ENCODE results near the gene TICRR.
"Not testable (repeated sequence)": the region's sequence is repeated elsewhere in the genome, so short reads cannot be mapped to it uniquely, and the experiment has no call there.

TICRR gene

GRCh38 chr15:89566621-89567294, 8.5 kb upstream of the TICRR start:
- DNase-seq: no peak

- no peak for DNase-seq
Observed at GRCh38 chr15:89569090-89569745, 6.1 kb upstream of the TICRR start.

DNA sequence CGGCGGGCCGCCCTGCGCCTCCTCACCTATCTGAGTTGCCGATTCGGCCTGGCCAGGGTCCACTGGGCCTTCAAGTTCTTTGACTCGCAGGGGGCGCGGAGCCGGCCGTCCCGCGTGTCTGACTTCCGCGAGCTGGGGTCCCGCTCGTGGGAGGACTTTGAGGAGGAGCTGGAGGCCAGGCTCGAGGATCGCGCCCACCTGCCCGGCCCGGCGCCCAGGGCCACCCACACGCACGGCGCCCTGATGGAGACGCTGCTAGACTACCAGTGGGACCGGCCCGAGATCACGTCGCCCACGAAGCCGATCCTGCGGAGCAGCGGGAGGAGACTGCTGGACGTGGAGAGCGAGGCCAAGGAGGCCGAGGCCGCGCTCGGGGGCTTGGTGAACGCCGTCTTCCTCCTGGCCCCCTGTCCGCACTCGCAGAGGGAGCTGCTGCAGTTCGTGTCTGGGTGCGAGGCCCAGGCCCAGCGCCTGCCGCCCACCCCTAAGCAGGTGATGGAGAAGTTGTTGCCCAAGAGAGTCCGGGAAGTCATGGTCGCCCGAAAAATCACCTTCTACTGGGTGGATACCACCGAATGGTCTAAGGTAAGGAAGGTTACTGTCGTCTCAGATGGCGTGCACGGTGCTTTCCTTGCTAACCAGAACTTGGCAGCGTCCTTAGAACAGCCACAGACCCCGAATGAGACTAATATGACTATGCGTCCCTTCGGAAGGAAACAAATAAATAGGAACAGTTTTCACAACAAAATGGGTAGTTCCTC, 567 bp downstream of the TICRR start:
- no peak for DNase-seq

DNA sequence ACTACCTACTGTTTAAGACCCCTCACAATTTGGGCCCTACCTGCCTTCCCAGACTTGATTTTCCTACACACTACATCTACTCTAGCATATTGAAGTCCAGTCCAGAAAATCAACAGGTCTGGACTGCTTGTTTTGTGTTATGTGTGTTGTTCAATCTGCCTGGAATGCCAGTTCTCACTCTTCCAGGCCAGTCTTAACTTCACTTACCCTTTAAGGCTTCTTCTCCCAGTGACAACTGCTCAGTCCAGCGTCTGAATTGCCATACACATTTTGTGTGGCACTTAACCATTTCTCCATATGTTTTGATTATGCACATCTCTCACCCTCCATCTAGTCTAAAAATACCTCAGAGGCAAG, 1.1 kb downstream of the TICRR start:
- DNase-seq: no peak

- DNase-seq: no peak
Observed at GRCh38 chr15:89577776-89578115, 2.5 kb downstream of the TICRR start.

- DNase-seq: no peak
Observed at GRCh38 chr15:89578146-89578545, 2.9 kb downstream of the TICRR start.

- not testable (repeated sequence) for DNase-seq
Observed at GRCh38 chr15:89580747-89581146, 5.5 kb downstream of the TICRR start.

DNA sequence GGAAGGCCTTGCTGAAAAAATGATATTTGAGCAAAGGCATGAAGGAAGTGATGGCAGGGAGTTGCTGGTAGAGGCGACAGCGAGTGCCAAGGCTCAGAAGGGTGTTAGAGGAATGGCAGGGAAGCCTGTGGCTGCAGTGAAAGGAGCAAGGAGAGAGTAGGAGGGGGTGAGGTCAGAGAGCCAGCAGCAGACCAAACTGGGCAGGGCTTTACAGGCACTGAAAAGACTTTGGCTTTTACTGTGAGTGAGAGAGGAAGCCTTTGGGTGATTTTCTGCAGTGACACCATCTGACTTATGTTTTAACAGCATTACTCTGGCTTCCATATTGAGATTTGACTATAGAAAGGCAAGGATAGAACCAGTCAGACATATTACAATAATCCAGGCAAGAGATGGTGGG, 11.4 kb downstream of the TICRR start:
- DNase-seq: no peak

- DNase-seq: no peak
Observed at GRCh38 chr15:89587955-89588354, 12.7 kb downstream of the TICRR start.

DNA sequence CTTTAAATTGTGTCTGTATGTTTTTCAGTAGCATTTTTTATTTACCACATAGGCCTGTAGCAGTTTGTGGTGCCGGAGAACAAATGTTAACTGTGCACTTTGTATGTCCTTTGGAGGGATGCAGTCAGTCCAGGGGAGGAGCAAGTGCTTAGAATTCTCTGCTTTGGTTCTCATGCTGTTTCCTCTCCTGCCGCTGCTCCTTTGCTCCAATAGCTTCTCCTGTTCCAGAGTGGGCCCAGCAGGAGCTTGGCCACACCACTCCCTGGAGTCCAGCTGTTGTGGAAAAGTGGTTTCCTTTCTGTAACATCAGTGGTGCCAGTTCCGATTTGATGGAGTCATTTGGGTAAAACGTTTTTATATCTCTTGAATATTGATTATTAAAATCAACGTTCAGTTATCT, 16.6 kb downstream of the TICRR start:
- no peak for DNase-seq

- DNase-seq: no peak
Observed at GRCh38 chr15:89593018-89593417, 17.7 kb downstream of the TICRR start.

GRCh38 chr15:89599021-89599420, 23.8 kb downstream of the TICRR start:
- DNase-seq: no peak

DNA sequence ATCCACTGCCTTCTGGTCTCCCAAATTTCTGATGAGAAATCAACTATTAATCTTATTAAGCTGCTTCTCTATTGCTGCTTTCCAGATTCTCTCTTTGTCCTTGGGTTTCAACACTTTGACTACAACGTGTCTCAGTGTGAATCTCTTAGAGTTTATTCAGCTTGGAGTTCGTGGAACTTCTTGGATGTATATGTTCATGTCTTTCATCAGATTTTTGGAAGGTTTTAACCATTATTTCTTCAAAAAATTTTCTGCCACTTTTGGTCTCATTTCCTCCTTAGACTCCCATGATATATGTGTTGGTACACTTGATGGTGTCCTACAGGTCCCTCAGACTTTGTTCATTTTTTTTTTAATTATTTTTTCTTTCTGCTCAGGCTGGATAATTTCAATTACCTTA, 36.0 kb downstream of the TICRR start:
- no peak for DNase-seq

DNA sequence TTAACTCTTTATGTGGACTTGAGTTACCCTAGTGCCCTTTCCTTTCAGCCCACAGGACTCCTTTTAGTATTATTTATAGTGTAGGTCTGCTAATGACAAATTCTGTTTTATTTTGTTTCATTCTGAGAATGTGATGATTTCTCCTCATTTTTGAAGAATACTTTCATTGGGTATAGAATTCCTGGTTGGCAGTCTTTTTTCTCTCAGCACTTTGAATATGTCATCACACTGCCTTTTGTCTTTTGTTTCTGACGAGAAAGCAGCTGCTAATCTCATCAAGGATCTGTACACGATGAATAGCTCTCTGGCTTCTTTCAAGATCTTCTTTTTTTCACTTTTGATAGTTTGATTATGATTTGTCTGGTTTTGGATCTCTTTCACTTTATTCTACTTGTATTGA, 37.8 kb downstream of the TICRR start:
- DNase-seq: no peak

DNA sequence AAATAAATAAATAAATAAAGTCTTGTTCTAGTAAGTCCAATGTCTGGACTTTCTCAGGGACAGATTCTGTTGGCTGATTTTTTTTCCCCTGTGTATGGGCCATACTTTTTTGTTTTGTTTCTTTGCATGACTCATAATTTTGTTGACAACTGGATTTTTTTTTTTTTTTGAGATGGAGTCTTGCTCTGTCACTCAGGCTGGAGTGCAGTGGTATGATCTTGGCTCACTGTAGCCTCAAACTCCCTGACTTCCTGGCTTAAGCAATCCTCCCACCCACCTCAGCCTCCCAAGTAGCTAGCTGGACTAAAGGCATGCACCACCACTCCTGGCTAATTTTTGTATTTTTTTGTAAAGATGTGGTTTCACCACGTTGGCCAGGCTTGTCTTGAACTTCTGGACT, 38.9 kb downstream of the TICRR start:
- DNase-seq: no peak

DNA sequence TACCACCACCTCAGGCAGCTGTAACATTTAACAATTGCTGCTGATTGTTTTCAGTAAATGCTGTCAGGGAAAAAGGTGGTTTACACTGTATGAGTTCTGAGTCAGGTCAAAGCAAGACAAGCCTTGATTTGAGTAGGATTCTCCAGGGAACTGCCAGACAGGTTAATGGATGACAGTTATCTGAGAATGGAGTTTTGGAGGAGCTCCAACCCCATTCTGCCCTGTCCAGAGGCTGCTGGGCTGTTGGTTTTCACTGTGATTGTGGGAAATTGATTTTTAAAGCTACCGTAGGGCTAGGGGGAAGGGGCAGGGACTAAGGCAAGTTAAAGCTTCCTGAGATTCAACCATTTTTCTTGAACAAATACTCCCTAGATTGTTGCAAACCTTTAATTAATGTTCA, 39.9 kb downstream of the TICRR start:
- DNase-seq: no peak

- DNase-seq: no peak
Observed at GRCh38 chr15:89616228-89616627, 41.0 kb downstream of the TICRR start.

GRCh38 chr15:89621547-89621946, 46.3 kb downstream of the TICRR start:
- no peak for DNase-seq

DNA sequence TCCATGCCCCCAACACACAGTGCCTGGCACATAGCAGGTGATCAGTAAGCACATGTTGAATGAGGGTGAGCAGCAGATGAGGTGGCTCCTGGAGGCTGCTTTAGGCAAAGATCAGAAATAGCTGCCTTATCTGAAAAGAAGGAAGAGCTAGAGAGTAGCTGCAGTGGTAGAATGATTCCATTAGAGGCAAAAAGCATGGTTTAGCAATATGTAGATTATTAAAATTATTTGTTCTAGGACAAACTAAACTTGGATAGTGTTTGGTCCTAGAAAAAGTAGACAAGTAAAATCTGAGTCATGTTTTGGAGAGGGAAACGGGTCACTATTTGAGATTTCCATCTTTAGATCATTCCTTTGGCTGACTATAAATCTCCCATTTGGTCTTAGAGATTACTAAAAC, 47.9 kb downstream of the TICRR start:
- DNase-seq: no peak

DNA sequence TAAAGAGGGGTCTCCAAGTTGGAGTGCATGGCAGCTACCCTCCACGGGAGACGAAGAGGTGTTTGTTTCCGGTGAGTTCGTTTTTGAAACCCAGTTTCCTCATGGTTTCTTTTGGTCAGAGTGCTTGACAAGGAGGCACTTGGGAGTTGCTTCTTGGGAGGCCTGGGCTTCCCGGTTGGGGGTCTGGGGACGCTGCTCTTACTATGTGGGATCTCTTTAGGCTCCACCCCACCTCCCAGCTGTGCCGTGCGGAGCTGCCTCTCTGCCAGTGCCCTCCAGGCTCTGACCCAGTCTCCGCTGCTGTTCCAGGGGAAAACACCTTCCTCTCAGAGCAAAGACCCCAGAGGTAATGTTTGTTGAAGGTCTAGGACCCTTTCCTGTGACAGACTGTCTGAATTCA, 50.4 kb downstream of the TICRR start:
- DNase-seq: no peak

DNA sequence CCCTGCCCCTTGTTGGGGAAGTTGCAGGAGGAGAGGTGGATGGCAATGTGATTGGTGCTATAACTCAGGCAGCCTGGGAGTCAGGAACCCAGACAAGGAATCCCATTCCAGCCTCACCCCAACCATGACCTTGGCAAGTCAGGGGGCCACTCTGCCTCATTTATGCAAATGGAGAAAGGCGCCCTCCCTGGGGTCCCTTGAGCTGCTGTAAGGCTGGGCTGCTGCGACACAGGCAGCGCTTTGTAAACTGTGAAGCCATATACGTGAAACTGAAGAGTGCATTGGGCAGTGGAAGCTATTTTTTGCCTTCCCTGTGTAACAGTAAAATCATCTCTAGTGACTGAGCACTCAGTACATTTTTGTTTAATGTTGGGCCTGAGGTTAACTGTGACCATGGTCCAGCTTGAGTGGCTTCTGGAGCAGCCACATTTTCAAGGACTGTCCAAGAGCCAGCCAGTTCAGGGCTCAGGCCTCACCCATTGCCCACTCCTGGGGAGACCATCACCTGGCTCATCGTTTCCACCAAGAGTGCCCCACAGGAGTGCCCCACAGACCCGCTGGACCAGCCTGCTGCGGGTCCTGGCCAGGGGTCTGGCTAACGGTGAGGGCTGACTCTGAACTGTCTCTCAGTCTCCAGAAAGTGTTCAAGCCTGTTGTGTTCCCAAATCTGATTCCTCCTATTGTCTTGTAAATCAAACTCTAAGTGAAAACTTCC, 52.1 kb downstream of the TICRR start:
- DNase-seq: no peak

- no peak for DNase-seq
Observed at GRCh38 chr15:89628301-89628700, 53.0 kb downstream of the TICRR start.

- DNase-seq: no peak
Observed at GRCh38 chr15:89628806-89629715, 53.8 kb downstream of the TICRR start.
